Astrocyte of the cerebellum (primary cell): ENCODE data around the gene APOBEC4.

Source experiments
- DNase-seq: peaks from one replicate; pipeline ENCODE4 v3.0.0-alpha.2; 2011; ENCODE audit warnings: low read depth
- H3K4me3 ChIP-seq: 2 replicates; pipeline ENCODE4 v1.5.1; 2011; ENCODE audit warnings: mild to moderate bottlenecking, low read depth, low read length, moderate library complexity
- CTCF ChIP-seq: IDR thresholded peaks from 2 replicates; pipeline ENCODE4 v1.5.1; 2012; ENCODE audit warnings: low read length, low read depth, moderate library complexity, mild to moderate bottlenecking; ENCODE audit errors: missing control alignments
- in situ Hi-C: cut with HindIII; loops from 2 replicates; pipeline ENCODE4 v1.10.0; 2017; ENCODE audit warnings: low sequenced_read_pairs

APOBEC4 gene

GRCh38 chr1:183600136-183600535 is 53.0 kb downstream of the APOBEC4 start:
- H3K4me3 ChIP-seq, result no peak overlapping the region
- no peak for TF ChIP-seq CTCF
- DNase-seq, result peak; percentile 6
- in situ Hi-C loops, result loop anchor here (5.0 kb wide), 1 partner anchor 63 kb away; no protein-coding TSS in a partner anchor

GRCh38 chr1:183598386-183598785 is 54.7 kb downstream of the APOBEC4 start:
- no peak overlapping the region for H3K4me3 ChIP-seq
- in situ Hi-C loops, result no loop called here
- DNase-seq, result no peak
- no peak for TF ChIP-seq CTCF

GRCh38 chr1:183597656-183598347 is 55.3 kb downstream of the APOBEC4 start:
- no peak for TF ChIP-seq CTCF
- in situ Hi-C loops, result no loop called here
- no peak for DNase-seq
- no peak overlapping the region for H3K4me3 ChIP-seq

- H3K4me3 ChIP-seq, result no peak overlapping the region
- in situ Hi-C loops, result no loop called here
- DNase-seq, result no peak
- TF ChIP-seq CTCF, result no peak
Observed at GRCh38 chr1:183596500-183596899, 56.6 kb downstream of the APOBEC4 start.
